NB4 (cell line): ENCODE measurements around the gene AREL1.

Source experiments
- MAX ChIP-seq: IDR thresholded peaks from 2 replicates; pipeline ENCODE4 v1.6.1; 2011; ENCODE audit warnings: low read depth, low read length
- MYC ChIP-seq: IDR thresholded peaks from 2 replicates; pipeline ENCODE4 v1.6.1; 2011; ENCODE audit warnings: low read depth, low read length
- POLR2A ChIP-seq: IDR thresholded peaks from 2 replicates; pipeline ENCODE4 v1.6.1; 2011; ENCODE audit warnings: mild to moderate bottlenecking; ENCODE audit not compliant: insufficient read length; ENCODE audit errors: extremely low read depth
- TF ChIP-seq, protein P1 (sequence below): IDR thresholded peaks from one replicate; pipeline ENCODE4 v1.5.1; 2012; ENCODE audit warnings: low read depth, low read length

- TF ChIP-seq, protein P1, sequence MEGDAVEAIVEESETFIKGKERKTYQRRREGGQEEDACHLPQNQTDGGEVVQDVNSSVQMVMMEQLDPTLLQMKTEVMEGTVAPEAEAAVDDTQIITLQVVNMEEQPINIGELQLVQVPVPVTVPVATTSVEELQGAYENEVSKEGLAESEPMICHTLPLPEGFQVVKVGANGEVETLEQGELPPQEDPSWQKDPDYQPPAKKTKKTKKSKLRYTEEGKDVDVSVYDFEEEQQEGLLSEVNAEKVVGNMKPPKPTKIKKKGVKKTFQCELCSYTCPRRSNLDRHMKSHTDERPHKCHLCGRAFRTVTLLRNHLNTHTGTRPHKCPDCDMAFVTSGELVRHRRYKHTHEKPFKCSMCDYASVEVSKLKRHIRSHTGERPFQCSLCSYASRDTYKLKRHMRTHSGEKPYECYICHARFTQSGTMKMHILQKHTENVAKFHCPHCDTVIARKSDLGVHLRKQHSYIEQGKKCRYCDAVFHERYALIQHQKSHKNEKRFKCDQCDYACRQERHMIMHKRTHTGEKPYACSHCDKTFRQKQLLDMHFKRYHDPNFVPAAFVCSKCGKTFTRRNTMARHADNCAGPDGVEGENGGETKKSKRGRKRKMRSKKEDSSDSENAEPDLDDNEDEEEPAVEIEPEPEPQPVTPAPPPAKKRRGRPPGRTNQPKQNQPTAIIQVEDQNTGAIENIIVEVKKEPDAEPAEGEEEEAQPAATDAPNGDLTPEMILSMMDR: no peak
- TF ChIP-seq MAX (no peak), POLR2A (no peak), MYC (no peak)
Measured at GRCh38 chr14:74630881-74631690, 81.8 kb downstream of the AREL1 start.
